ENCODE measurements around the gene TADA2B. TPM values are rescaled to one million over a fixed set of nuclear protein-coding genes. Genes with fewer than 3 reads are reported as not detected.
A peak's percentile ranks its signal among the peaks of the same experiment; 100 is the strongest.

Gene TADA2B
- total RNA-seq, 1 experiment from 2014 or later = 15.2 TPM

- H3K9me3 ChIP-seq (ENCODE audit: low read depth, low read length, poor library complexity, severe bottlenecking) = no peaks in the 10 kb centered on the region
- H3K4me1 ChIP-seq (ENCODE audit: insufficient read depth, low read length, poor library complexity, severe bottlenecking) = peaks cover 16% of the 10 kb centered on the region
- intact Hi-C loops (cut with micrococcal nuclease; ENCODE audit: unreplicated experiment) = no loop called here
- no peak for DNase-seq (ENCODE audit: low spot score)
- ChIA-PET POLR2A (ENCODE audit: low non-redundant PET) (no interaction called here), CTCF (interaction anchor here (0.7 to 1.0 kb wide), 3 partner anchors 21 to 322 kb away, joined by 3 read pairs; no protein-coding TSS in a partner anchor)
- H3K27me3 ChIP-seq (replicated peaks; ENCODE audit: insufficient read depth, low read depth, low read length, poor library complexity) = no peaks in the 10 kb centered on the region
- no peak for TF ChIP-seq CTCF (conservative IDR thresholded peaks at IDR 0.05; ENCODE audit: low read depth, low read length)
- no peak for TF ChIP-seq EZH2 (IDR thresholded peaks at IDR 0.05; ENCODE audit: borderline replicate concordance, low read depth, low read length, poor library complexity, severe bottlenecking)
- no peak overlapping the region for H3K27ac ChIP-seq (ENCODE audit: low read depth, low read length, poor library complexity, severe bottlenecking)
- H3K4me3 ChIP-seq (ENCODE audit: low read depth, low read length, poor library complexity, severe bottlenecking) = peak overlapping the region; percentile 72
- H3K36me3 ChIP-seq (ENCODE audit: insufficient read depth, low read length, poor library complexity, severe bottlenecking) = no peaks in the 10 kb centered on the region
- BruUV-seq (replicated peaks) = no TSS peak
These were observed 1.2 kb upstream of the TADA2B start for GRCh38 chr4:7041801-7042502.

DNA sequence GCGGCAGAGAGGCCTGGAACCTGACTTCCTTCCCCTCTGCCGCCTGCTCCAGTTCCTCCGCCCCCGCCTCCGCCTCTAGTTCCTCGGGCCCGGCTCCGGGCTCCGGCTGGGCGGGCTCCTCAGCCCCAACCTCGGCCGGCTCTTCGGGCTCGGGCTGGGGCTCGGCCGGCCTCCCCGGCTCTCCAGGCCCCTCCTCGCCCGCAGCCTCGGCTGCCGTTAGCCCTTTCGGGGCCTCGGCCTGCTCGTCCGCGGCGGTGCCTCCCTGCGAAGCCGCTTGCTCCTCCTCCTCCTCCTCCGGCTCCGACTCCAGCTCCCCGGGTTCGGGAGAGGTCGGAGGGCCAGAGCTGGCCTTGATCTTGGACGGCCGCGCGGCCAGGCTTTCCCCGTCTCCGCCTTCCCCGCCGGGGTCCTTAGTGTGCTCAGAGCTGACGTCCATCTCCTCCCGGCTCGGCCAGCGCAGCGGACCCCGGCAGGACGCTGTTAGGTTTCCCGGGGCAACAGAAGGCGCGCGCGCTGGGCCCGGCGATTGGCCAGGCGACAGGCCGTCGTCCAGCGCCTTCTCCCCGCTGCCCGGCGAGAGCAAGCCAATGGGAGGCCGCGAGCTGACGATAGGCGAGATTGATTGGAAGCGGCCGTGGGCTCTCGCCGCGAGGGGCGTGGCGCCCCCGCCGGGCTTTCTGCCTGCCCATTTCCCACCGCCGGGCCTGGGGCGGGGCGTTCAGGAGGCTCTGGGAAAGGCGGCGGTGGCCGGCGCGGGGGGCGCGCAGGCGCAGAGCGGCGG lies 479 bp upstream of the TADA2B start:
- Histone ChIP-seq H3K4me1 (ENCODE audit: insufficient read depth, low read length, poor library complexity, severe bottlenecking) (peaks cover 16% of the 10 kb centered on the region), H3K9me3 (ENCODE audit: low read depth, low read length, poor library complexity, severe bottlenecking) (no peaks in the 10 kb centered on the region), H3K4me3 (ENCODE audit: low read depth, low read length, poor library complexity, severe bottlenecking) (peak overlapping the region; percentile 72), H3K36me3 (ENCODE audit: insufficient read depth, low read length, poor library complexity, severe bottlenecking) (no peaks in the 10 kb centered on the region), H3K27ac (ENCODE audit: low read depth, low read length, poor library complexity, severe bottlenecking) (no peak overlapping the region), H3K27me3 (replicated peaks; ENCODE audit: insufficient read depth, low read depth, low read length, poor library complexity) (no peaks in the 10 kb centered on the region)
- no TSS peak for BruUV-seq (replicated peaks)
- ChIA-PET CTCF (interaction anchor here (0.6 to 1.2 kb wide), 8 partner anchors 20 to 1112 kb away, joined by 3 to 10 read pairs (median 3); partner anchors contain the start of genes BLOC1S4 and GRPEL1), POLR2A (ENCODE audit: low non-redundant PET) (interaction anchor here (0.6 kb wide), 2 partner anchors 30 to 77 kb away, joined by 3 to 5 read pairs; no protein-coding TSS in a partner anchor)
- peak; percentile 98 for DNase-seq (ENCODE audit: low spot score)
- intact Hi-C loops (cut with micrococcal nuclease; ENCODE audit: unreplicated experiment) = no loop called here
- TF ChIP-seq EZH2 (IDR thresholded peaks at IDR 0.05; ENCODE audit: borderline replicate concordance, low read depth, low read length, poor library complexity, severe bottlenecking) (no peak), CTCF (conservative IDR thresholded peaks at IDR 0.05; ENCODE audit: low read depth, low read length) (peak; percentile 23; the same call in 1 of the 2 replicates)

GRCh38 chr4:7044137-7044930 lies 1.2 kb downstream of the TADA2B start:
- peaks cover 16% of the 10 kb centered on the region for H3K4me1 ChIP-seq (ENCODE audit: insufficient read depth, low read length, poor library complexity, severe bottlenecking)
- no peaks in the 10 kb centered on the region for H3K27me3 ChIP-seq (replicated peaks; ENCODE audit: insufficient read depth, low read depth, low read length, poor library complexity)
- H3K9me3 ChIP-seq (ENCODE audit: low read depth, low read length, poor library complexity, severe bottlenecking) = no peaks in the 10 kb centered on the region
- BruUV-seq (replicated peaks) = no TSS peak
- TF ChIP-seq EZH2 (IDR thresholded peaks at IDR 0.05; ENCODE audit: borderline replicate concordance, low read depth, low read length, poor library complexity, severe bottlenecking) = no peak
- no peak for TF ChIP-seq CTCF (conservative IDR thresholded peaks at IDR 0.05; ENCODE audit: low read depth, low read length)
- peak overlapping the region; percentile 99 for H3K4me3 ChIP-seq (ENCODE audit: low read depth, low read length, poor library complexity, severe bottlenecking)
- peak overlapping the region; percentile 85 for H3K27ac ChIP-seq (ENCODE audit: low read depth, low read length, poor library complexity, severe bottlenecking)
- ChIA-PET POLR2A (ENCODE audit: low non-redundant PET) (no interaction called here), CTCF (interaction anchor here (1.0 kb wide), 1 partner anchor 27 kb away, joined by 4 read pairs; no protein-coding TSS in a partner anchor)
- no peak for DNase-seq (ENCODE audit: low spot score)
- H3K36me3 ChIP-seq (ENCODE audit: insufficient read depth, low read length, poor library complexity, severe bottlenecking) = no peaks in the 10 kb centered on the region
- intact Hi-C loops (cut with micrococcal nuclease; ENCODE audit: unreplicated experiment) = no loop called here
